Myocyte (in vitro differentiated cells): ENCODE results near the gene CLC. TPM values are rescaled to one million over a fixed set of nuclear protein-coding genes. Genes with fewer than 3 reads are reported as not detected.
"Not testable (repeated sequence)": the region's sequence is repeated elsewhere in the genome, so short reads cannot be mapped to it uniquely, and the experiment has no call there.

ENCODE experiments used
- DNase-seq: peaks from one replicate; pipeline ENCODE4 v3.0.0-alpha.2; 2012; ENCODE audit warnings: low read depth
- polyA plus RNA-seq: library from polyadenylated mRNA; unstranded; fragments of >200 nt; gene quantifications from one replicate; pipeline ENCODE4 v1.2.1, GENCODE V29; 2012; ENCODE audit warnings: missing spikeins
- total RNA-seq: library from RNA; depleted of rRNA; stranded (reverse); fragments of >200 nt; gene quantifications from 2 replicates; pipeline ENCODE4 v1.2.3, GENCODE V29; 2014

CLC gene
- total RNA-seq = not detected in 2 replicates
- polyA plus RNA-seq = not detected

DNA sequence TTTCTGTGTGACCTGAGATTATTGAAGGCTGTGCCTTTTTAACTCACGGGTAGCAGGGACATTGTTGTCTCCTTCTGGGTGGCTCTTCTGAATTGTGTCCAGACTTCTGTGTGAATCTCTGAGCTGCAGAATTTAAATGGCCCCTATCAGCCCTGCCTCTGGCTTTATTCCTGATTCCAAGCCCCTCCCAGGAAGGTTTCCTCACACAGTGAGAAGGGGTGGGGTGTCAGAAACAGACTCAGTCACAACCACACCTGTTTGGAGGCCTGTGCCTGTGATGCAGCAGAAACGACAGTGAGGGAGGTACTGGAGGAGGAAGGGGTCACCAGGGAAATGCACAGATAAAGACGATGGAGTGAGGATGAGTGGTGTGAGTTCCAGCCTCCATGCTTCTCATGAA is at the start of gene CLC:
Gene CLC, minus strand, starts transcription at position 139 of the 400 bp plus-strand sequence. Its CDS starts 77 bp downstream, at position 62.
- DNase-seq = no peak

DNA sequence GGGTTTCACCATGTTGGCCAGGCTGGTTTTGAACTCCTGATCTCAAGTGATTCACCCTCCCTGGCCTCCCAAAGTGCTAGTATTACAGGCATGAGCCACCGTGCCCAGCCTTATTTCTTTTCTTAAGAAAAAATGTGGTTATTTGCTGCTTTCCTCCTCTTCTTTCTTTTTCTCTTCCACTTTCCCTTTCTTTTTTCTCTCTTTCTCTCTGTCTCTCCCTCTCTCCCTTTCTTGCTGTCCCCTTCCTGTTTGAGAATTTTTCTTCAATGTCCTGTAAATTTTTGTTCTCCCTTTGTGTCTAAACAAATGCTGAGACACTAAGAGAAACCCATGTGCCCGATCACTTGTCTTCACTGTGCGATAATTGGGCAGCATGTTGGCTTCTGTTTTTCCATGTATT is 43.1 kb upstream of the CLC start:
- DNase-seq = no peak

DNA sequence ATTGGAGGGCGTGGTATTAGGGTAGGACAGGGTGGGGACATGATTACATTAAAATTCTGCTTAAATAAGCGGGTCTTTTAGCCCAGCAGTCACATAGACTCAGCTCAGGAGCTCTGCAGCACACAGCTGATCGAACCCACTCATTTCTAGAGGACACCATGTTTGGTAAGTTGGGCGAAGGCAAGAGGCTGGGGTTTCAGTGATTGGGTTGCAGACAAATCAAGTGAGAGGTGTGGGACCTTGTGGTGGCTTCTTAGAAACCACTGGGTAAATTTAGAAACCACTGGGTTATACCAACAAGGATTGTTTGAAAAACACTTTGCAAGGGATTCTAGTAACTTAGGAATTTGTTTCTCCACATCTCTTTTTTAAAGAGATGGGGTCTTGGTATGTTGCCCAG is 40.9 kb upstream of the CLC start, which contains the start of gene LEUTX:
Gene LEUTX, plus strand, starts transcription at position 92 of the 400 bp plus-strand sequence. Its CDS starts 67 bp downstream, at position 159.
- peak; percentile 6 for DNase-seq

DNA sequence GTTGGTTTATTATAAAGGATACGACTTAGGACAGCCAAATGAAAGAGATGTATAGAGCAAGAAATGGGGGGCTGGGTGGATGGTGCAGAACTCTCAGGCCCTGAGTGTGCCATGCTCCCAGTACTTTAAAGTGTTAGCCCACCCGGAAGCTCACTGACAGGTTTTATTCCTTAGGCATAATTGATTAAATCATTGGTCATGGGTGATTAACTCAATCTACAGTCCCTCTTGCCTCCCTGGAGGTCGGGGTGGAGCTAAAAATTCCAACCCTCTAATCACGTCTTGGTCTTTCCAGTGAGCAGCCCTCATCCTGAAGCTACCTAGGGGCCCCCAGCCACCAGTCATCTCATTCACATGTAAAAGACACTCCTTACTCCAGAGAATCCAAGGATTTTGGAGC is 31.0 kb upstream of the CLC start:
- no peak for DNase-seq

DNA sequence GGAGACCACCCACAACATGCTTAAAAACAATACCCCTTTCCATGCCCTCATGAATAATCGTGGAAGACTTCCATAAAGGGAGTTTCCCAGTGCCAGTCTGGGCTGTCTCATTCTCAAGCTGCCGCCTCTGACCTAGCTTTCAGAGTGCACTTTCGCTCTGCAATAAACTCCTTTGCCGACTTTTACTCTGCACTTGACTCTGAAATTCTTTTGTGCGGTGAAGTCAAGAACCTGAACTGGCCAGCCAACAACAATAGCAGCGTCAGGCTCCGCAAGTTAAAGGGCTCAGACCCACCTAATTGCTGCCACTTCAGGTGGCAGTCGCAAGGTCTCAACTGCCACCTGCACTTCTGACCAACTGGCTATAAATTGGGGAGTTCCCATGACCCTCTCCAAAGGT is 30.5 kb upstream of the CLC start:
- no peak for DNase-seq

DNA sequence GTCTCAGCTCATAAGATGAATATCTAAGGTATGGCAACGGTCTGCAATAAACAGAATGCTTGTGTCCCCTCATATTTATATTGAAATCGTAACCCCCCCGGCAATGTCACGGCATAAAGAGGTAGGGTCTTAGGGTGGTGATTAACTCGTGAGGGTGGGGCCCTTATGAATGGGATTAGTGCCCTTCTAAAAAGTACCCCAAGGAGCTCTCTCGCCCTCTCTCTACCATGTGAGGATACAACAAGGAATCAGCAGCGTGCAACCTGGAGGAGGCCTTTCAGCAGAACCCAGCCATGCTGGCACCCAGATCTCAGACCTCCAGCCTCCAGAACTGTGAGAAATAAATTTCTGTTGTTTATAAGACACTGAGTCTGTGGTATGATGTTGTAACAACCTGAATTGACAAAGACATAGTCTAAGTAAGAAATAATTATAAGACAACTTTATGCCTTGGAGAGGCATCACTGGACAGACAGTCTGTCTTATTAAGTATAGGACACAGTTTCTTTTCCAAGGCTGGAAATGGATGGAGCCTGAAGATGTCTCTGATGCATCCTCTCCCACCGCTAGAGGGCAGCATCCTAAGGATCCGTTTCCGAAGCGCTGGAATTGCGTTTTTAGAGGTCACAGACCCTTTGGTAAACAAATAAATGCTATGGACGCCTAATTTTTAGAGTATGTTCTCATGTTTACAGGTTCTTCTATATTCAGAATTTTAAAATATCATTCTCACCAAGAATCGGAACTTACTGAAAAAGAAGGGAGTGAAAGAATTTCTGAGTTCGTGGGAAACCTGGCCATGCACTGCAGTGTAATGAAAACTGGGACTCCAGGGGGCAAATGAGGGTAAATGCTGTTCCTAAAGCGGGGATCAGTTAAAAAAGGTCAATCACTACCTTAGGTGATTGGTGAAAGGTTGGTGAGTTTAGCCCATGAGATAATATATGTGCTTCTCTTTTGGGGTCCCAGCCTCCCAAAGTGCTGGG is 27.6 kb upstream of the CLC start:
- peak; percentile 59 for DNase-seq

DNA sequence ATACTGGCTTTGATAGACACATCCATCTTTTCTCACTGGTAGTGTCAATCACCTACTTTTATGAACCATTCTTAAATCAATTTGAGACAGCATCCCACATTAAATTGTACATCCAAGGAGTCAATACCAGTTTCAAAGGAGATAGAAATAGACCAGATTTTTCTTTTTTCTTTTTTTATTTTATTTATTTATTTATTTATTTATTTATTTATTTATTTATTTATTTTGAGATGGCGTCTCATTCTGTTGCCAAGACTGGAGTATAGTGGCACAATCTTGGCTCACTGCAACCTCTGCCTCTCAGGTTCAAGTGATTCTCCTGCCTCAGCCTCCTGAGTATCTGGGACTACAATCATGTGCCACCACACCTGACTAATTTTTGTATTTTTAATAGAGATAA is 24.0 kb upstream of the CLC start:
- DNase-seq = not testable (repeated sequence)

DNA sequence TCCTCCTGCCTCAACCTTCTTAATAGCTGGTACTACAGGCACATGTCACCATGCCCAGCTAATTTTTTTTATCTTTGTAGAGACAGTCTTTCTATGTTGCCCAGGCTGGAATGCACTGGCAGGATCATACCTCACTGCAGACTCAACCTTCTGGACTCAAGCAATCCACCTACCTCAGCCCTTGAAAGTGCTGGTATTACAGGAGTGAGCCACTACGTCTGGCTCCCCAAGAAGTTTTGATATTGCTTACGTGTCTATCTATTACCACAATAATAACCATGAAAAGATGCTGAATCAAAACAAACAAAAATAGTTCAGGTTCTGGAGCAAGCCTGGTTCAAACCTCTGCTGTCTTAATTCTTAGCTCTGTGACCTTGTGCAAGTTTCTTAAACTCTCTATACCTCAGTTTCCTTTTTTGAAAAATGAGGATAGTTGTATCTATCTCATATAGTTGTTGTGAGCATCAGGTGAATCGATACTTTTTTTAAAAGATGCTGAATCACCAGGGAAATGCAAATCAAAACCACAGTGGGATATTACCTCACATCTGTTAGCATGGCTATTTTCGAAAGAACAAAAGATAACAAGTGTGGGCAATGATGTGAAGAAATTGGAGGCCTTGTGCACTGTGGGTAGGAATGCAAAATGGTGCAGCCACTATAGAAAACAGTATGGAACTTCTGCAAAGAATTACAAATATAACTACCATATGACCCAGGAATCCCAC is 21.8 kb upstream of the CLC start:
- DNase-seq = no peak

DNA sequence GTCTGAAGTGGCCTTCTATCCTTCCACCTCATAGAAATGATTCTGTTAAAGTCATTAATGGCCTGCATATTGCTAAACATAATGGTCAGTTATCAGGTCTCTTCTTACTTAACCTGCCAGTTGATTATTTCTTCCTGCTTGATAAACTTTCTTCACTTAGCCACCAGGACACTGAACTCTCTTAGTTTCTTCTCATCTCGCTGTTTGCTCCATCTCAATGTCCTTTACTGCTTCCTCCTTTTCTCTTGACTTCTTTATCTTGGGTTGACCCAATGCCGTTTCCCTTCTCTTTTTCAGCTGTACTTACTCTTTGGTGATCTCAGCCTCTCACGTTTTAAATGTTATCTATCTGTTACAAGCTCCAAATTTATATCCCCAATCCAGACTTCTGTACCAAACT is 17.1 kb upstream of the CLC start:
- no peak for DNase-seq

DNA sequence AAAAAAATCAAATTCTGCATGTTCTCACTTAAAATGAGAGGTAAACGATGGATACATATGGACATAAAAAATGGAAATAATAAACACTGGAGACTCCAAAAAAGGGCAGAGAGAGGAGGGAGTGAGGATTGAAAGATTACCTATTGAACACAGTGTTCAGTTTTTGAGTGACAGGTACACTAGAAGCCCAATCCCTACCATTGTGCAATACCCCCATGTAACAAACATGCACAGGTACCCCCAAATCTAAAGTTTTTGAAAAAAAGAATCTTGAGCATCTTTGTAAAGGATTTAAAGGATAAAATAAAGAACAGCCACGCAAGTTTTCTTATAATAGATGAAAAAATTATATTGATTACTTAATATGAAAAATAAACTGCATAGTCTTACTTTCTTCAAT is 16.7 kb upstream of the CLC start:
- no peak for DNase-seq

DNA sequence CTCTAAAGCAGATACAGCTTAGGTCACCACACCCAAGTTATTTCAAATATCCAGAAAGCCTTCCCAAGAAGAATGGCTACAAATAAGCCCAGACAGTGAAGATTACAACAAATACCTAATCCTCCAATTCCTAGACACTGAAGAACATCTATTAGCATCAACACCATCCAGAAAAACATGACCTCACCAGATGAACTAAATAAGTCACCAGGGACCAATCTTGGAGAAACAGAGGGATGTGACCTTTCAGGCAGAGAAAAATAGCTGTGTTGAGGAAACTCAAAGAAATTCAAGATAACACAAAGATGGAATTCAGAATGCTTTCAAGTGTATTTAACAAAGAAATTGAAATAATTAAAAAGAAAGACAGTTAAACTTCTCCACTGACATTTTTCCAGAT is 15.0 kb upstream of the CLC start:
- DNase-seq = no peak

DNA sequence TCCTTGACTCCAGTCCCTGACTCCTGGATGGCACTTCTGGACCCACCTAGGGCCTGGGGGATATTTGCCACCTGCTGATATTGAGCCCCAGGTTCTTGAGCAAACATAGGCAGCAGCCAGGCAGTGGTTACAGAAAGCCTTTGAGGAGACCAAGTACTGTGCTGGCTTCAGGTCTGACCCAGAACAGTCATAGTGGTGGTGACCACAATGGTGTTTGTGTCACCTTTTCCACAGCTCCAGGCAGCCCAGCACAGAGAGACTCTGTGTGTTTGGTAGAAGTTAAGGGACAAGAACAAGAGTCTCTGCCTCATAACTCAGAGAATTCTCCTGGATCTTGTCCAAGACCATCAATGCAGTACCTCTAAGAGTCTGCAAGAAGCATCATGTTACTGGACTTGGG is 14.6 kb upstream of the CLC start:
- no peak for DNase-seq

DNA sequence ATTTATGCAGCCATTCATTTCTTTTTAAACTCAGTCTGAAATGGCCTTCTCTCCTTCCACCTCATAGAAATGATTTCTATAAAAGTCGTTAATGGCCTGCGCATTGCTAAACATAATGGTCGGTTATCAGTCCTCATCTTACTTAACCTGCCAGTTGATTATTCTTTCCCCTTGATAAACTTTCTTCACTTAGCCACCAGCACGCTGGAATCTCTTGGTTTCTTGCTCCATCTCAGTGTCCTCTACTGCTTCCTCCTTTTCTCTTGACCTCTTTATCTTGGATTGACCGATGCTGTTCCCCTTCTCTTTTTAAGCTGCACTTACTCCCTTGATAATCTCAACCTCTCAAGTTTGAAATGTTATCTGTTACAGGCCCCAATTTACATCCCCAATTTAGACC is 12.2 kb upstream of the CLC start:
- DNase-seq = no peak

DNA sequence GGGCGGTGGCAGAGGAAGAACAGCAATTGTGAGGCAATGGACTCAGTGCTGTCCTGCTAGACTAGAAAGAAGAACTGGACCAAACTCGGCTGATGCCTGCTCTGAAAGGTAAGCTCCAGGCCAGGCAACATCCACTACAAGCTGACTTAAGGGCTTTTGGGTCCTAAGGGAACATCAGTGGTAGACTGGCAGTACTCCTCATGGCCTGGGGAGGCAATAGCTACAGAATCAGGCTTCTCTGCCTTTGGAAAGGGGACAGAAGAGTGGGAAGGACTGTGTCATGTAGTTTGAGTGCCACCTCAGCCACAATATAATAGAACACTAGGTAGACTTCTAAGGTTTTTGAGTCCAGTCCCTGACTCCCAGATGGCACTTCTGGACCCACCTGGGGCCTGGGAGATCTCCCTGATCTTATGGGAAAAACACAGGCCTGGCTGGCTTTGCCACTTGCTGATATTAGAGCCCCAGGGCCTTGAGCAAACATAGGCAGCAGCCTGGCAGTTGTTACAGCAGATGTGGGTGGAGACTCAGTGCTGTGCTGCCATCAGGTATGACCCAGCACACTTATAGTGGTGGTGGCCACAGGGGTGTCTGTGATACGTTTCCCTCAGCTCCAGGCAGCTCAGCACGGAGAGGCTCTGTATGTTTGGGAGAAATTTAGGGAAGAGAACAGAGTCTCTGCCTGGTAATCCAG is 9.2 kb upstream of the CLC start:
- DNase-seq = no peak

DNA sequence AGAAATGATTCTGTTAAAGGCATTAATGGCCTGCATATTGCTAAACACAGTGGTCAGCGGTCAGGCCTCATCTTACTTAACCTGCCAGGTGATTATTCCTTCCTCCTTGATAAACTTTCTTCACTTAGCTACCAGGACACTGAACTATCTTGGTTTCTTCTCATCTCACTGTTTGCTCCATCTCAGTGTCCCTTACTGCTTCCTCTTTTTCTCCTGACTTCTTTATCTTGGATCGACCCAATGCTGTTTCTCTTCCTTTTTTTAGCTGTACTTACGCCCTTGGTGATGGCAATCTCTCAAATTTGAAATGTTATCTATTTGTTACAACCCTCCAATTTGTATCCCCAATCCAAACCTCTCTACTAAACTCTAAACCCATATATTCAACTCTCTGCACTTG is 7.8 kb upstream of the CLC start:
- no peak for DNase-seq

DNA sequence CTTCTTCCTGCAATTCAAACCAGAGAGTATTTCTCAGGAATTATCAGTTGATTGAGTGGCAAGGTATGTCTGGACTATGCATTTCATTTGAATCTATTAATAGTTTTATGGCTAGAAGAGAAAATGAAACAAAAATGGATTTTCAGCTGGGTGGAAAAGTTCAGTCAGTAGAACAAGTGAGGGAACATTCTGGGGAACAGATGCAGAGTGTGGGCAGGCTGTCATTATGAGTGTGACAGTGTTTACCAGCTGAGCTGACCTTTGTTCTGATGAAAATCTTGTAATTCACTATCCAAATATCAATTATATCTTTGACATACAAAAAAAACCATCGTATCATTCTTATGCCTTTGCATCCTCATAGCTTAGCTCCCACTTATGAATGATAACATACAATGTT is 2.6 kb upstream of the CLC start:
- DNase-seq = no peak

DNA sequence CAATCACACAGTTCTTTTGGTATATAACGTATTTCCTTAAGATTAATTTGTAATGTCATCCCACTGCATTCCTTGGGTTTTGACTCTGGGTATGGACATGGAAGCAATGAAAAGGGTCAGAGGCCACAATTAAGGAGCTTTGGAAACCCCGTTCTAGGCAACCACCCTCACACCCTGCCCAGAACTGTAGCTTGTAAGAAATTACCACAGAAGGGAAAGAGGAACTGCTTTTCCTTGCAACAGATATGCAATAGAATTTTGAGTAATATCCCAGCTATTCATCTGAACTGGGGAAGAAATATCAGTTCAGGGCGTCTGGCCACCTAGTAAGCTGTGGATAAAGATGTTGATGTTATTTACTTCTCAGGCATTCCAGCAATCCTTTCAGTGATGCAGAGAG is 985 bp upstream of the CLC start:
- no peak for DNase-seq

DNA sequence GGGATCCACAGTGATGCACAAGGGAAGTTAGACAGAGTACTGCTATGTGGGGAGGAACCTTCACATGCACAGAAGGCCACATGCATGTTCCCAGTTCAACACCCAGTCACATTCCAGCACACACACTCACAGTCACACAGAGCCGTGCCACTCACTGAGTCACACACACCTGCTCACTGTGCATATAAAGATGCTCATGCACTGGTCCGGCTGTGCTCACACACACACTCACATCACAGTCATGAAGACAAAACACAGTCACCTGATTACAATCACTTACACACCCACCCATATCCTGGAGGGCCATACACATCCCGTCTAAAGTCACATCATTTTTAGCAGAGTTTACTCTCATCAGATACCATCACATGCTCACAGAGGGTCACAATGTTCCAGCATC is 478 bp downstream of the CLC start:
- no peak for DNase-seq

DNA sequence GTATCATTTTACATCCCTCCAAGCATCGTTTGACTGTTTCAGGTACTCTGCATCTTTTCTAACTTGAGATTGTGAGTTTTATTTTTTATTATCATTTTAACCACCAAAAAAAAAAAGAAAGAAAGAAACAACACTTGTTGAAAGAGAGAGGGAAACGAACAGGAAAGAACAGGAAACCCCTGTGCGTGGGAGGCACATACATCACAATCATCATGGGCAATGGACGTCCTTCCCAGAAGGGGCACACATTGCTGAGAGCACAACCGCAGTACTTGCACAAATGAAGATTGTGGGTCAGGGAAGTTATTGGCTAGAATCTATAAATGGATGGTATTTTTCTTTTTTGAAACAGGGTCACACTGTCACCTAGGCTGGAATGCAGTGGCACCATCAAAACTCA is 1.7 kb downstream of the CLC start:
- no peak for DNase-seq

DNA sequence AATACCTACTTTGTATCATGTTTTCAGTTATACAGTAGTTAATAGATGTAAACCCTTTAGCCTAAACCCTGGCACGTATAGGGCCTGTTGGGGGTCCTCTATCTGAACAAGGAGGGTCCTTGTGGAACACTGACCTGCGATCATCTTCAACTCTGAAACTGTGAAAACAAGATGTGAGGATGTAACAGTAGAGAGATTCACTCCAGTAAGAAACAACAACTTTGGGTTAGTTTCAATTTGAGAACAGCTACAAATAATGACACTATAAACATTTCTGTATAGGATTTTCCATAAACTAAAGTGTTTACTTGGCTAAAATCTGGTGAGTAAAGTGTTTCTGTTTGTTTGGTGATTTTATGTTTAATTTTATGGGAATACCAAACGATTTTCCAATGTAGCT is 2.1 kb downstream of the CLC start:
- no peak for DNase-seq

DNA sequence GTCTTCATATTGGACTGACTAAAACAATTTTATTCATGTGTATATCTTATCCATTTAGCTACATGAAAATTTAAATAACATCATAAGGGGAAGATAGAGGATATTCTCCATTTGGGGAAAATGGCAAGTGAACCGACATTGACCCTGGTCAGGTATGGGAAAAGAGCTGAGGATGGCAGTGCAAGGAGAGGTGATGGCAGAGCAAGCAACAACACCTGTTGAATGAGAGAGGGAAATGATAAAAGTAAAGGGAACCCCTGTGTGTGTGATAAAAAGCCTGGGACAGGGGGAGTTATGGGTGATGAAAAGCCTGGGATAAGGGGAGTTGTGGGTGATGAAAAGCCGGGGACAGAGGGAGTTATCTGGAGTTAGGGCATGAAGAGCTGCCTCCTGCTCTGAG is 4.0 kb downstream of the CLC start:
- DNase-seq = no peak

DNA sequence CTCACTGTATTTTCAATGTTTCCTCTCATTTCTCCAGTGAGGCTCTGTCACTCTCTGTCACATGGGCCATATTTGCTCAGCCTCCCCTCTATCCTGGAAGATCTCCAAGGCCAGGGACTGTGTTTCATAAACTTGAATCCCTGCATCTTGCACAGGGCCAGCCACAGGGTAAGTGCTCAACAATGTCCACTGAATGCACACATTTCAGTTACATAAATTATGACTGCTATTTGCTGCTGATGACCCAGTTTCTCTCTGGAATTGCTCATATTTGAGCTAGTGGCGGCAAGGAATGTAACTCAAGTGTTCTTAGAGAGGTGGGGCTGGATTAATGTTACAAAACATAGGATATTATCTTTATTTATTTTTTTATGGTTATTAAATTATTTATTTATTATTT is 6.1 kb downstream of the CLC start:
- DNase-seq = no peak
